Pulmonary artery endothelial cell (primary cell): ENCODE results near the gene C3orf20. TPM values are rescaled to one million over a fixed set of nuclear protein-coding genes. Genes with fewer than 3 reads are reported as not detected.
"Not testable (repeated sequence)": the region's sequence is repeated elsewhere in the genome, so short reads cannot be mapped to it uniquely, and the experiment has no call there.

Source experiments
- DNase-seq: peaks from one replicate; pipeline ENCODE4 v3.0.0-alpha.2; 2011; ENCODE audit warnings: low read depth, low spot score
- total RNA-seq: library from RNA; depleted of rRNA; stranded (reverse); fragments of >200 nt; gene quantifications from 2 replicates; pipeline ENCODE4 v1.2.3, GENCODE V29; 2014

C3orf20 gene
- total RNA-seq, 1 donor from 2014 or later, result not detected

GRCh38 chr3:14649466-14649865 lies 25.5 kb upstream of the C3orf20 start:
- no peak for DNase-seq

- no peak for DNase-seq
Observed at GRCh38 chr3:14650193-14650592, 24.7 kb upstream of the C3orf20 start.

GRCh38 chr3:14651440-14652251 lies 23.3 kb upstream of the C3orf20 start, which contains the start of gene CCDC174:
Gene CCDC174, plus strand, starts transcription at chr3:14651762. Its CDS starts 75 bp downstream, at chr3:14651837.
- peak; percentile 97 for DNase-seq

- DNase-seq, result not testable (repeated sequence)
Observed at GRCh38 chr3:14652360-14652907, 22.5 kb upstream of the C3orf20 start.

- no peak for DNase-seq
Observed at GRCh38 chr3:14657579-14657978, 17.4 kb upstream of the C3orf20 start.

- no peak for DNase-seq
Observed at GRCh38 chr3:14658978-14659377, 16.0 kb upstream of the C3orf20 start.

GRCh38 chr3:14660942-14661341 lies 14.0 kb upstream of the C3orf20 start:
- no peak for DNase-seq

- DNase-seq, result no peak
Observed at GRCh38 chr3:14663396-14664135, 11.4 kb upstream of the C3orf20 start.

GRCh38 chr3:14664170-14664569 lies 10.8 kb upstream of the C3orf20 start:
- no peak for DNase-seq

GRCh38 chr3:14672588-14672987 lies 2.4 kb upstream of the C3orf20 start:
- no peak for DNase-seq

- no peak for DNase-seq
Observed at GRCh38 chr3:14676881-14677280, 1.9 kb downstream of the C3orf20 start.

- no peak for DNase-seq
Observed at GRCh38 chr3:14678015-14678503, 3.1 kb downstream of the C3orf20 start.

- DNase-seq, result no peak
Observed at GRCh38 chr3:14680115-14680514, 5.2 kb downstream of the C3orf20 start.

- DNase-seq, result peak; percentile 8
Observed at GRCh38 chr3:14680716-14681115, 5.8 kb downstream of the C3orf20 start.

GRCh38 chr3:14684447-14684846 lies 9.5 kb downstream of the C3orf20 start:
- no peak for DNase-seq

- no peak for DNase-seq
Observed at GRCh38 chr3:14685179-14685578, 10.2 kb downstream of the C3orf20 start.

GRCh38 chr3:14687360-14687759 lies 12.4 kb downstream of the C3orf20 start:
- no peak for DNase-seq

GRCh38 chr3:14688525-14688924 lies 13.6 kb downstream of the C3orf20 start:
- no peak for DNase-seq

- no peak for DNase-seq
Observed at GRCh38 chr3:14689247-14689980, 14.5 kb downstream of the C3orf20 start.

- DNase-seq, result no peak
Observed at GRCh38 chr3:14691239-14691638, 16.3 kb downstream of the C3orf20 start.

GRCh38 chr3:14691719-14692118 lies 16.8 kb downstream of the C3orf20 start:
- DNase-seq, result no peak
